GM23248 (cell line): ENCODE data around the gene CSTB. TPM values are rescaled to one million over a fixed set of nuclear protein-coding genes. Genes with fewer than 3 reads are reported as not detected.

ENCODE experiments used
- DNase-seq: peaks from one replicate; pipeline ENCODE4 v3.0.0-alpha.2; 2015
- H2AFZ ChIP-seq: fragments of 200-600 bp; sonication (generic); 2 replicates; pipeline ENCODE4 v1.6.1; 2016; ENCODE audit warnings: antibody characterized with exemption
- H3F3A ChIP-seq: fragments of 200-600 bp; sonication (generic); 2 replicates; pipeline ENCODE4 v1.6.1; 2016; ENCODE audit warnings: mild to moderate bottlenecking, antibody characterized with exemption, mixed run types; ENCODE audit not compliant: insufficient read depth
- H3K27ac ChIP-seq: fragments of 200-600 bp; sonication (generic); 2 replicates; pipeline ENCODE4 v1.5.1; 2016; ENCODE audit warnings: mild to moderate bottlenecking
- H3K27me3 ChIP-seq: fragments of 200-600 bp; sonication (generic); replicated peaks from 2 replicates; pipeline ENCODE4 v1.6.1; 2016; ENCODE audit warnings: mild to moderate bottlenecking; ENCODE audit not compliant: insufficient read depth
- H3K36me3 ChIP-seq: fragments of 200-600 bp; sonication (generic); 2 replicates; pipeline ENCODE4 v1.6.1; 2016; ENCODE audit warnings: low read depth, mild to moderate bottlenecking
- H3K4me1 ChIP-seq: fragments of 200-600 bp; sonication (generic); 2 replicates; pipeline ENCODE4 v1.6.1; 2016; ENCODE audit warnings: mild to moderate bottlenecking; ENCODE audit not compliant: insufficient read depth
- H3K4me2 ChIP-seq: fragments of 200-600 bp; sonication (generic); one replicate; pipeline ENCODE4 v1.6.1; 2016; ENCODE audit warnings: mild to moderate bottlenecking; ENCODE audit not compliant: unreplicated experiment
- H3K4me3 ChIP-seq: fragments of 200-600 bp; sonication (generic); 2 replicates; pipeline ENCODE4 v1.5.1; 2016; ENCODE audit warnings: mild to moderate bottlenecking
- H3K79me2 ChIP-seq: fragments of 200-600 bp; sonication (generic); 2 replicates; pipeline ENCODE4 v1.6.1; 2016; ENCODE audit warnings: mild to moderate bottlenecking; ENCODE audit not compliant: insufficient read depth
- H3K9ac ChIP-seq: fragments of 200-600 bp; sonication (generic); 2 replicates; pipeline ENCODE4 v1.6.1; 2016; ENCODE audit warnings: mild to moderate bottlenecking
- H3K9me2 ChIP-seq: fragments of 200-600 bp; sonication (generic); 2 replicates; pipeline ENCODE4 v1.6.1; 2016; ENCODE audit warnings: mixed run types, mild to moderate bottlenecking, moderate library complexity; ENCODE audit not compliant: insufficient read depth
- H3K9me3 ChIP-seq: fragments of 200-600 bp; sonication (generic); one replicate; pipeline ENCODE4 v1.6.1; 2017; ENCODE audit warnings: low read depth
- H4K20me1 ChIP-seq: fragments of 200-600 bp; sonication (generic); 2 replicates; pipeline ENCODE4 v1.6.0; 2016; ENCODE audit not compliant: insufficient read depth
- EZH2 ChIP-seq: fragments of 200-600 bp; sonication (generic); IDR thresholded peaks from 2 replicates; pipeline ENCODE4 v1.6.1; 2018; ENCODE audit warnings: antibody characterized with exemption, mild to moderate bottlenecking; ENCODE audit not compliant: insufficient read depth, poor library complexity, severe bottlenecking
- EZH2phosphoT487 ChIP-seq: fragments of 200-600 bp; sonication (generic); IDR thresholded peaks from 2 replicates; pipeline ENCODE4 v1.6.1; 2018; ENCODE audit warnings: antibody characterized with exemption, moderate library complexity, mild to moderate bottlenecking, low read depth; ENCODE audit not compliant: insufficient read depth
- WGBS, 2 experiments: methylation state at CpG; one replicate each; pipeline ENCODE4 v1.1.6; 2015 to 2017; ENCODE audit warnings: low lambda C conversion rate in 2 of 2, low coverage in 1 of 2; ENCODE audit errors: missing lambda C conversion rate in 2 of 2; 5-methylcytosine and 5-hydroxymethylcytosine counted together
- in situ Hi-C: fragments of 300-500 bp; cut with MboI; formaldehyde crosslinking; loops from 2 replicates; pipeline ENCODE4 v1.15.0; 2020
- polyA plus RNA-seq: library from polyadenylated mRNA; unstranded; fragments of >200 nt; fragmentation: Nextera tagmentation; extraction: Ambion mirVana; gene quantifications from 2 replicates; pipeline ENCODE4 v1.2.1, GENCODE V29; 2016
- total RNA-seq: library from RNA; depleted of rRNA; stranded (reverse); fragments of >200 nt; shearing (Covaris generic); gene quantifications from 2 replicates; pipeline ENCODE4 v1.2.3, GENCODE V29; 2014

The CSTB gene
- total and polyA plus RNA-seq, 2 experiments from 2014 or later, result 6.7 to 95.0 TPM

GRCh38 chr21:43820466-43820865 is 44.4 kb upstream of the CSTB start:
- no peak overlapping the region for H3K27ac ChIP-seq
- H4K20me1 ChIP-seq, result no peaks in the 10 kb centered on the region
- H3K9me2 ChIP-seq, result no peaks in the 10 kb centered on the region
- no peak overlapping the region for H3K4me2 ChIP-seq
- H3K36me3 ChIP-seq, result no peaks in the 10 kb centered on the region
- no peaks in the 10 kb centered on the region for H3K27me3 ChIP-seq
- in situ Hi-C loops, result loop anchor here (10.0 kb wide), 1 partner anchor 144 kb away; no protein-coding TSS in a partner anchor
- WGBS, 2 experiments, result 86 to 90% methylated on average over 11 of the region's 11 CpGs
- peaks cover 8% of the 10 kb centered on the region; the same call in 1 of the 2 replicates for H3K4me1 ChIP-seq
- no peak overlapping the region for H3K4me3 ChIP-seq
- DNase-seq, result no peak
- no peaks in the 10 kb centered on the region for H3K79me2 ChIP-seq
- no peak for TF ChIP-seq EZH2
- TF ChIP-seq EZH2phosphoT487, result no peak
- no peaks in the 10 kb centered on the region for H3K9me3 ChIP-seq
- H3F3A ChIP-seq, result peaks cover 10% of the 10 kb centered on the region
- H2AFZ ChIP-seq, result no peak overlapping the region
- no peak overlapping the region for H3K9ac ChIP-seq

- no peaks in the 10 kb centered on the region for H4K20me1 ChIP-seq
- H2AFZ ChIP-seq, result no peak overlapping the region
- H3K27me3 ChIP-seq, result no peaks in the 10 kb centered on the region
- no peak overlapping the region for H3K4me2 ChIP-seq
- peaks cover 5% of the 10 kb centered on the region; the same call in 1 of the 2 replicates for H3K4me1 ChIP-seq
- 76 to 80% methylated on average over 19 to 25 of the region's 25 CpGs for WGBS, 2 experiments
- peaks cover 5% of the 10 kb centered on the region for H3F3A ChIP-seq
- no peak for TF ChIP-seq EZH2phosphoT487
- no peak for TF ChIP-seq EZH2
- H3K79me2 ChIP-seq, result no peaks in the 10 kb centered on the region
- DNase-seq, result no peak
- H3K9ac ChIP-seq, result no peak overlapping the region
- H3K36me3 ChIP-seq, result no peaks in the 10 kb centered on the region
- in situ Hi-C loops, result loop anchor here (10.0 kb wide), 1 partner anchor 145 kb away; no protein-coding TSS in a partner anchor
- H3K4me3 ChIP-seq, result no peak overlapping the region
- H3K9me3 ChIP-seq, result no peaks in the 10 kb centered on the region
- no peak overlapping the region for H3K27ac ChIP-seq
- H3K9me2 ChIP-seq, result no peaks in the 10 kb centered on the region
These were observed 43.6 kb upstream of the CSTB start for GRCh38 chr21:43819511-43820405.

- no peaks in the 10 kb centered on the region for H4K20me1 ChIP-seq
- DNase-seq, result no peak
- no peak overlapping the region for H2AFZ ChIP-seq
- H3K27me3 ChIP-seq, result no peaks in the 10 kb centered on the region
- H3F3A ChIP-seq, result no peaks in the 10 kb centered on the region
- H3K27ac ChIP-seq, result no peak overlapping the region
- TF ChIP-seq EZH2, result no peak
- TF ChIP-seq EZH2phosphoT487, result no peak
- H3K4me1 ChIP-seq, result no peaks in the 10 kb centered on the region
- no peaks in the 10 kb centered on the region for H3K9me3 ChIP-seq
- H3K9me2 ChIP-seq, result no peaks in the 10 kb centered on the region
- H3K79me2 ChIP-seq, result no peaks in the 10 kb centered on the region
- H3K9ac ChIP-seq, result no peak overlapping the region
- H3K4me3 ChIP-seq, result no peak overlapping the region
- in situ Hi-C loops, result no loop called here
- H3K36me3 ChIP-seq, result no peaks in the 10 kb centered on the region
- H3K4me2 ChIP-seq, result no peak overlapping the region
- WGBS, 2 experiments, result 53 to 54% methylated on average over 3 of the region's 3 CpGs
These were observed 42.6 kb upstream of the CSTB start for GRCh38 chr21:43818685-43819084.

- Histone ChIP-seq H3K9me2 (no peaks in the 10 kb centered on the region), H3K79me2 (no peaks in the 10 kb centered on the region), H3K27ac (no peak overlapping the region), H3K36me3 (no peaks in the 10 kb centered on the region), H3F3A (no peaks in the 10 kb centered on the region), H3K27me3 (no peaks in the 10 kb centered on the region), H2AFZ (no peak overlapping the region), H3K4me2 (no peak overlapping the region), H4K20me1 (no peaks in the 10 kb centered on the region), H3K4me1 (no peaks in the 10 kb centered on the region), H3K4me3 (no peak overlapping the region), H3K9ac (no peak overlapping the region), H3K9me3 (no peaks in the 10 kb centered on the region)
- TF ChIP-seq EZH2phosphoT487 (no peak), EZH2 (no peak)
- no peak for DNase-seq
- WGBS, 2 experiments, result 79 to 81% methylated on average over 28 of the region's 29 CpGs
- in situ Hi-C loops, result no loop called here
These were observed 41.3 kb upstream of the CSTB start for GRCh38 chr21:43817157-43818086.
